HEK293 (cell line): ENCODE results near the gene BAD.
A peak's percentile ranks its signal among the peaks of the same experiment; 100 is the strongest.

ENCODE experiments used
- BCL11A ChIP-seq: fragments of 450-650 bp; formaldehyde crosslinking; IDR thresholded peaks from 2 replicates; pipeline ENCODE4 v1.5.1; 2016; ENCODE audit warnings: low read depth, missing biosample characterization, missing genetic modification characterization
- BCL11B ChIP-seq: fragments of 450-650 bp; formaldehyde crosslinking; IDR thresholded peaks from 2 replicates; pipeline ENCODE4 v1.5.1; 2016; ENCODE audit warnings: low read depth, missing biosample characterization, missing genetic modification characterization
- ZBTB8A ChIP-seq: fragments of 450-650 bp; formaldehyde crosslinking; IDR thresholded peaks from 2 replicates; pipeline ENCODE4 v1.5.1; 2016; ENCODE audit warnings: missing biosample characterization, missing genetic modification characterization
- ZFP37 ChIP-seq: fragments of 450-650 bp; formaldehyde crosslinking; IDR thresholded peaks from 2 replicates; pipeline ENCODE4 v1.5.1; 2016; ENCODE audit warnings: missing biosample characterization, missing genetic modification characterization
- ZNF140 ChIP-seq: fragments of 450-650 bp; formaldehyde crosslinking; IDR thresholded peaks from 2 replicates; pipeline ENCODE4 v1.5.1; 2016; ENCODE audit warnings: missing biosample characterization, missing genetic modification characterization
- ZNF169 ChIP-seq: fragments of 450-650 bp; formaldehyde crosslinking; IDR thresholded peaks from 2 replicates; pipeline ENCODE4 v1.5.1; 2016; ENCODE audit warnings: missing biosample characterization, missing genetic modification characterization
- ZNF24 ChIP-seq: fragments of 450-650 bp; formaldehyde crosslinking; IDR thresholded peaks from 2 replicates; pipeline ENCODE4 v1.5.1; 2016; ENCODE audit warnings: missing biosample characterization, missing genetic modification characterization
- ZNF596 ChIP-seq: fragments of 450-650 bp; IDR thresholded peaks from 2 replicates; pipeline ENCODE4 v1.5.0; 2018; ENCODE audit warnings: missing biosample characterization, mild to moderate bottlenecking, missing genetic modification characterization, moderate library complexity
- ZNF610 ChIP-seq: fragments of 450-650 bp; formaldehyde crosslinking; IDR thresholded peaks from 2 replicates; pipeline ENCODE4 v1.5.1; 2016; ENCODE audit warnings: missing biosample characterization, missing genetic modification characterization, borderline replicate concordance
- TF ChIP-seq, protein P1 (sequence below): fragments of 450-650 bp; formaldehyde crosslinking; IDR thresholded peaks from 2 replicates; pipeline ENCODE4 v1.5.1; 2016; ENCODE audit warnings: missing biosample characterization, missing genetic modification characterization, borderline replicate concordance
- TF ChIP-seq, protein P2 (sequence below): fragments of 450-650 bp; formaldehyde crosslinking; IDR thresholded peaks from 2 replicates; pipeline ENCODE4 v1.5.1; 2016; ENCODE audit warnings: missing biosample characterization, missing genetic modification characterization
- TF ChIP-seq, protein P3 (sequence below): fragments of 450-650 bp; formaldehyde crosslinking; IDR thresholded peaks from 2 replicates; pipeline ENCODE4 v1.5.1; 2016; ENCODE audit warnings: missing biosample characterization, missing genetic modification characterization
- TF ChIP-seq, protein P4 (sequence below): fragments of 450-650 bp; formaldehyde crosslinking; conservative IDR thresholded peaks from 2 replicates; pipeline ENCODE4 v1.5.1; 2016; ENCODE audit warnings: low read depth, missing biosample characterization, missing genetic modification characterization
- TF ChIP-seq, protein P5 (sequence below): fragments of 450-650 bp; formaldehyde crosslinking; IDR thresholded peaks from 2 replicates; pipeline ENCODE4 v1.5.1; 2016; ENCODE audit warnings: missing biosample characterization, missing genetic modification characterization
- TF ChIP-seq, protein P6 (sequence below): fragments of 450-650 bp; formaldehyde crosslinking; IDR thresholded peaks from 2 replicates; pipeline ENCODE4 v1.5.1; 2016; ENCODE audit warnings: missing biosample characterization, missing genetic modification characterization
- TF ChIP-seq, protein P7 (sequence below): fragments of 450-650 bp; formaldehyde crosslinking; IDR thresholded peaks from 2 replicates; pipeline ENCODE4 v1.5.1; 2017; ENCODE audit warnings: missing biosample characterization, missing genetic modification characterization

BAD gene

DNA sequence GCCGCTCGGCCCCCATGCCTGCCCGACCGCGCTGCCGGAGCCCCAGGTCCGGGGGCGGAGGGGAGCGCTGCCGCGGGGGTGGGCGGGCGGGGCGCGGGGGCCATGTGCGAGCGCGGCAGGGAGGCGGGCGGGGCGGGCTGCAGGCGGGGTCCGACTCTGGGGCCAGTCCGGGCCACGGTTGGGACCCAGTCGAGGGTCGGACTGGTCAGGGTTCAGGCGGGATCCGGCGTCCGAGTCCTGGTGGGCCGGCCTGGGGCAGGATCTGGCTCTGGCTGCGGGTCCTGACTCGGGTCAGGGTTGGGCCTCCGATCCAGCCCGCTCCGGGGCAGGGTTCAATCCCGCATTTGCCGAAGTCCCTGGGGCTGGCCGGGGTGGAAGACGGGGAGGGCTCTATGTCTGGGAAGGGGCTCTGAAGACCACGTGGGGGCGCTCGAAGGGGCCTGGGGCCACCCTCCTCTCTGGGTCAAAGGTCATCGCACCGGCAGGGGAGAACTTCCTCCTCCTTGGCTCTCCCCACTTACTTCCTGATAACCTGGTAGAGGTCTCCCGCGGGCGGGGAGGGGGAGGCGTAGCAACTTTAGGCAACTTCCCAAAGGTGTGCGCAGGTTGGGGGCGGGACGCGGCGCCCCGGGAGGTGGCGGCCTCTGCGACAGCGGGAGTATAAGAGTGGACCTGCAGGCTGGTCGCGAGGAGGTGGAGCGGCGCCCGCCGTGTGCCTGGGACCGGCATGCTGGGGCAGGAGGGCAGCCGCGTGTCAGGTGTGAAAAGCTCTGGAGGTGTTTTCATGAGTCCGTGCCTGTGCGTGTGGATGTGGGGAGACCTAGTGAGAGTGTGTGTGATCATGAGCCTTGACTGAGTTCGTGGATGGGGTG, 21.5 kb upstream of the BAD start (continued):
- TF ChIP-seq, protein P1, sequence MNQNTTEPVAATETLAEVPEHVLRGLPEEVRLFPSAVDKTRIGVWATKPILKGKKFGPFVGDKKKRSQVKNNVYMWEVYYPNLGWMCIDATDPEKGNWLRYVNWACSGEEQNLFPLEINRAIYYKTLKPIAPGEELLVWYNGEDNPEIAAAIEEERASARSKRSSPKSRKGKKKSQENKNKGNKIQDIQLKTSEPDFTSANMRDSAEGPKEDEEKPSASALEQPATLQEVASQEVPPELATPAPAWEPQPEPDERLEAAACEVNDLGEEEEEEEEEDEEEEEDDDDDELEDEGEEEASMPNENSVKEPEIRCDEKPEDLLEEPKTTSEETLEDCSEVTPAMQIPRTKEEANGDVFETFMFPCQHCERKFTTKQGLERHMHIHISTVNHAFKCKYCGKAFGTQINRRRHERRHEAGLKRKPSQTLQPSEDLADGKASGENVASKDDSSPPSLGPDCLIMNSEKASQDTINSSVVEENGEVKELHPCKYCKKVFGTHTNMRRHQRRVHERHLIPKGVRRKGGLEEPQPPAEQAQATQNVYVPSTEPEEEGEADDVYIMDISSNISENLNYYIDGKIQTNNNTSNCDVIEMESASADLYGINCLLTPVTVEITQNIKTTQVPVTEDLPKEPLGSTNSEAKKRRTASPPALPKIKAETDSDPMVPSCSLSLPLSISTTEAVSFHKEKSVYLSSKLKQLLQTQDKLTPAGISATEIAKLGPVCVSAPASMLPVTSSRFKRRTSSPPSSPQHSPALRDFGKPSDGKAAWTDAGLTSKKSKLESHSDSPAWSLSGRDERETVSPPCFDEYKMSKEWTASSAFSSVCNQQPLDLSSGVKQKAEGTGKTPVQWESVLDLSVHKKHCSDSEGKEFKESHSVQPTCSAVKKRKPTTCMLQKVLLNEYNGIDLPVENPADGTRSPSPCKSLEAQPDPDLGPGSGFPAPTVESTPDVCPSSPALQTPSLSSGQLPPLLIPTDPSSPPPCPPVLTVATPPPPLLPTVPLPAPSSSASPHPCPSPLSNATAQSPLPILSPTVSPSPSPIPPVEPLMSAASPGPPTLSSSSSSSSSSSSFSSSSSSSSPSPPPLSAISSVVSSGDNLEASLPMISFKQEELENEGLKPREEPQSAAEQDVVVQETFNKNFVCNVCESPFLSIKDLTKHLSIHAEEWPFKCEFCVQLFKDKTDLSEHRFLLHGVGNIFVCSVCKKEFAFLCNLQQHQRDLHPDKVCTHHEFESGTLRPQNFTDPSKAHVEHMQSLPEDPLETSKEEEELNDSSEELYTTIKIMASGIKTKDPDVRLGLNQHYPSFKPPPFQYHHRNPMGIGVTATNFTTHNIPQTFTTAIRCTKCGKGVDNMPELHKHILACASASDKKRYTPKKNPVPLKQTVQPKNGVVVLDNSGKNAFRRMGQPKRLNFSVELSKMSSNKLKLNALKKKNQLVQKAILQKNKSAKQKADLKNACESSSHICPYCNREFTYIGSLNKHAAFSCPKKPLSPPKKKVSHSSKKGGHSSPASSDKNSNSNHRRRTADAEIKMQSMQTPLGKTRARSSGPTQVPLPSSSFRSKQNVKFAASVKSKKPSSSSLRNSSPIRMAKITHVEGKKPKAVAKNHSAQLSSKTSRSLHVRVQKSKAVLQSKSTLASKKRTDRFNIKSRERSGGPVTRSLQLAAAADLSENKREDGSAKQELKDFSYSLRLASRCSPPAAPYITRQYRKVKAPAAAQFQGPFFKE (tag by site-specific recombination): no peak
- TF ChIP-seq BCL11B (tag by site-specific recombination) (peak; percentile 78), ZNF596 (tag by site-specific recombination) (0 out of 2 replicates have a peak, but pooled peaks have one; percentile 8), ZBTB8A (tag by site-specific recombination) (0 out of 2 replicates have a peak, but pooled peaks have one; percentile 11), ZNF140 (no peak), ZNF610 (no peak), ZFP37 (no peak), BCL11A (peak; percentile 71), ZNF24 (no peak), ZNF169 (tag by site-specific recombination) (no peak)
- TF ChIP-seq, protein P2, sequence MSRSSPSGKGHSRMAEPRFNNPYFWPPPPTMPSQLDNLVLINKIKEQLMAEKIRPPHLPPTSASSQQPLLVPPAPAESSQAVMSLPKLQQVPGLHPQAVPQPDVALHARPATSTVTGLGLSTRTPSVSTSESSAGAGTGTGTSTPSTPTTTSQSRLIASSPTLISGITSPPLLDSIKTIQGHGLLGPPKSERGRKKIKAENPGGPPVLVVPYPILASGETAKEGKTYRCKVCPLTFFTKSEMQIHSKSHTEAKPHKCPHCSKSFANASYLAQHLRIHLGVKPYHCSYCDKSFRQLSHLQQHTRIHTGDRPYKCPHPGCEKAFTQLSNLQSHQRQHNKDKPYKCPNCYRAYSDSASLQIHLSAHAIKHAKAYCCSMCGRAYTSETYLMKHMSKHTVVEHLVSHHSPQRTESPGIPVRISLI (tag by site-specific recombination): no peak
- TF ChIP-seq, protein P3, sequence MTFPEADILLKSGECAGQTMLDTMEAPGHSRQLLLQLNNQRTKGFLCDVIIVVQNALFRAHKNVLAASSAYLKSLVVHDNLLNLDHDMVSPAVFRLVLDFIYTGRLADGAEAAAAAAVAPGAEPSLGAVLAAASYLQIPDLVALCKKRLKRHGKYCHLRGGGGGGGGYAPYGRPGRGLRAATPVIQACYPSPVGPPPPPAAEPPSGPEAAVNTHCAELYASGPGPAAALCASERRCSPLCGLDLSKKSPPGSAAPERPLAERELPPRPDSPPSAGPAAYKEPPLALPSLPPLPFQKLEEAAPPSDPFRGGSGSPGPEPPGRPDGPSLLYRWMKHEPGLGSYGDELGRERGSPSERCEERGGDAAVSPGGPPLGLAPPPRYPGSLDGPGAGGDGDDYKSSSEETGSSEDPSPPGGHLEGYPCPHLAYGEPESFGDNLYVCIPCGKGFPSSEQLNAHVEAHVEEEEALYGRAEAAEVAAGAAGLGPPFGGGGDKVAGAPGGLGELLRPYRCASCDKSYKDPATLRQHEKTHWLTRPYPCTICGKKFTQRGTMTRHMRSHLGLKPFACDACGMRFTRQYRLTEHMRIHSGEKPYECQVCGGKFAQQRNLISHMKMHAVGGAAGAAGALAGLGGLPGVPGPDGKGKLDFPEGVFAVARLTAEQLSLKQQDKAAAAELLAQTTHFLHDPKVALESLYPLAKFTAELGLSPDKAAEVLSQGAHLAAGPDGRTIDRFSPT: no peak; the same call in 1 of the 2 replicates
- TF ChIP-seq, protein P4, sequence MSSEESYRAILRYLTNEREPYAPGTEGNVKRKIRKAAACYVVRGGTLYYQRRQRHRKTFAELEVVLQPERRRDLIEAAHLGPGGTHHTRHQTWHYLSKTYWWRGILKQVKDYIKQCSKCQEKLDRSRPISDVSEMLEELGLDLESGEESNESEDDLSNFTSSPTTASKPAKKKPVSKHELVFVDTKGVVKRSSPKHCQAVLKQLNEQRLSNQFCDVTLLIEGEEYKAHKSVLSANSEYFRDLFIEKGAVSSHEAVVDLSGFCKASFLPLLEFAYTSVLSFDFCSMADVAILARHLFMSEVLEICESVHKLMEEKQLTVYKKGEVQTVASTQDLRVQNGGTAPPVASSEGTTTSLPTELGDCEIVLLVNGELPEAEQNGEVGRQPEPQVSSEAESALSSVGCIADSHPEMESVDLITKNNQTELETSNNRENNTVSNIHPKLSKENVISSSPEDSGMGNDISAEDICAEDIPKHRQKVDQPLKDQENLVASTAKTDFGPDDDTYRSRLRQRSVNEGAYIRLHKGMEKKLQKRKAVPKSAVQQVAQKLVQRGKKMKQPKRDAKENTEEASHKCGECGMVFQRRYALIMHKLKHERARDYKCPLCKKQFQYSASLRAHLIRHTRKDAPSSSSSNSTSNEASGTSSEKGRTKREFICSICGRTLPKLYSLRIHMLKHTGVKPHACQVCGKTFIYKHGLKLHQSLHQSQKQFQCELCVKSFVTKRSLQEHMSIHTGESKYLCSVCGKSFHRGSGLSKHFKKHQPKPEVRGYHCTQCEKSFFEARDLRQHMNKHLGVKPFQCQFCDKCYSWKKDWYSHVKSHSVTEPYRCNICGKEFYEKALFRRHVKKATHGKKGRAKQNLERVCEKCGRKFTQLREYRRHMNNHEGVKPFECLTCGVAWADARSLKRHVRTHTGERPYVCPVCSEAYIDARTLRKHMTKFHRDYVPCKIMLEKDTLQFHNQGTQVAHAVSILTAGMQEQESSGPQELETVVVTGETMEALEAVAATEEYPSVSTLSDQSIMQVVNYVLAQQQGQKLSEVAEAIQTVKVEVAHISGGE (tag by site-specific recombination): peak; percentile 38; the same call in 1 of the 2 replicates
- TF ChIP-seq, protein P5, sequence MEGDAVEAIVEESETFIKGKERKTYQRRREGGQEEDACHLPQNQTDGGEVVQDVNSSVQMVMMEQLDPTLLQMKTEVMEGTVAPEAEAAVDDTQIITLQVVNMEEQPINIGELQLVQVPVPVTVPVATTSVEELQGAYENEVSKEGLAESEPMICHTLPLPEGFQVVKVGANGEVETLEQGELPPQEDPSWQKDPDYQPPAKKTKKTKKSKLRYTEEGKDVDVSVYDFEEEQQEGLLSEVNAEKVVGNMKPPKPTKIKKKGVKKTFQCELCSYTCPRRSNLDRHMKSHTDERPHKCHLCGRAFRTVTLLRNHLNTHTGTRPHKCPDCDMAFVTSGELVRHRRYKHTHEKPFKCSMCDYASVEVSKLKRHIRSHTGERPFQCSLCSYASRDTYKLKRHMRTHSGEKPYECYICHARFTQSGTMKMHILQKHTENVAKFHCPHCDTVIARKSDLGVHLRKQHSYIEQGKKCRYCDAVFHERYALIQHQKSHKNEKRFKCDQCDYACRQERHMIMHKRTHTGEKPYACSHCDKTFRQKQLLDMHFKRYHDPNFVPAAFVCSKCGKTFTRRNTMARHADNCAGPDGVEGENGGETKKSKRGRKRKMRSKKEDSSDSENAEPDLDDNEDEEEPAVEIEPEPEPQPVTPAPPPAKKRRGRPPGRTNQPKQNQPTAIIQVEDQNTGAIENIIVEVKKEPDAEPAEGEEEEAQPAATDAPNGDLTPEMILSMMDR (tag by site-specific recombination): peak; percentile 64
- TF ChIP-seq, protein P6, sequence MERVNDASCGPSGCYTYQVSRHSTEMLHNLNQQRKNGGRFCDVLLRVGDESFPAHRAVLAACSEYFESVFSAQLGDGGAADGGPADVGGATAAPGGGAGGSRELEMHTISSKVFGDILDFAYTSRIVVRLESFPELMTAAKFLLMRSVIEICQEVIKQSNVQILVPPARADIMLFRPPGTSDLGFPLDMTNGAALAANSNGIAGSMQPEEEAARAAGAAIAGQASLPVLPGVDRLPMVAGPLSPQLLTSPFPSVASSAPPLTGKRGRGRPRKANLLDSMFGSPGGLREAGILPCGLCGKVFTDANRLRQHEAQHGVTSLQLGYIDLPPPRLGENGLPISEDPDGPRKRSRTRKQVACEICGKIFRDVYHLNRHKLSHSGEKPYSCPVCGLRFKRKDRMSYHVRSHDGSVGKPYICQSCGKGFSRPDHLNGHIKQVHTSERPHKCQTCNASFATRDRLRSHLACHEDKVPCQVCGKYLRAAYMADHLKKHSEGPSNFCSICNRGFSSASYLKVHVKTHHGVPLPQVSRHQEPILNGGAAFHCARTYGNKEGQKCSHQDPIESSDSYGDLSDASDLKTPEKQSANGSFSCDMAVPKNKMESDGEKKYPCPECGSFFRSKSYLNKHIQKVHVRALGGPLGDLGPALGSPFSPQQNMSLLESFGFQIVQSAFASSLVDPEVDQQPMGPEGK (tag by site-specific recombination): peak; percentile 63
- TF ChIP-seq, protein P7, sequence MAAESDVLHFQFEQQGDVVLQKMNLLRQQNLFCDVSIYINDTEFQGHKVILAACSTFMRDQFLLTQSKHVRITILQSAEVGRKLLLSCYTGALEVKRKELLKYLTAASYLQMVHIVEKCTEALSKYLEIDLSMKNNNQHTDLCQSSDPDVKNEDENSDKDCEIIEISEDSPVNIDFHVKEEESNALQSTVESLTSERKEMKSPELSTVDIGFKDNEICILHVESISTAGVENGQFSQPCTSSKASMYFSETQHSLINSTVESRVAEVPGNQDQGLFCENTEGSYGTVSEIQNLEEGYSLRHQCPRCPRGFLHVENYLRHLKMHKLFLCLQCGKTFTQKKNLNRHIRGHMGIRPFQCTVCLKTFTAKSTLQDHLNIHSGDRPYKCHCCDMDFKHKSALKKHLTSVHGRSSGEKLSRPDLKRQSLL (tag by site-specific recombination): no peak
